ENCODE results near the gene NSD1. TPM values are rescaled to one million over a fixed set of nuclear protein-coding genes. Genes with fewer than 3 reads are reported as not detected.

The NSD1 gene
- total and polyA plus RNA-seq, 9 of the 15 experiments (the other 6 are each of a cell fraction or from before 2014, with no cell fraction given): 3.8 to 51.0 (median 24.7) TPM

- TF ChIP-seq E2F6 (IDR thresholded peaks at IDR 0.05; ENCODE audit: borderline replicate concordance in 1 of 2, extremely low read depth in 1 of 2, insufficient read depth in 1 of 2, insufficient read length in 1 of 2, low read depth in 1 of 2, low read length in 1 of 2, poor library complexity in 1 of 2, severe bottlenecking in 1 of 2) (peak; percentile 36), ATF1 (CRISPR knock-in tag; IDR thresholded peaks at IDR 0.05) (no peak), ATF1 (tag; IDR thresholded peaks at IDR 0.05) (peak; percentile 45; the same call in 1 of the 2 replicates), AFF4 (CRISPR knock-in tag; IDR thresholded peaks at IDR 0.05) (no peak), PHF8 (IDR thresholded peaks at IDR 0.05; ENCODE audit: borderline replicate concordance, low read length) (peak; percentile 76), E2F4 (CRISPR knock-in tag; IDR thresholded peaks at IDR 0.05; ENCODE audit: low read depth) (peak; percentile 22; the same call in 1 of the 2 replicates), GTF2A2 (tag; IDR thresholded peaks at IDR 0.05) (0 out of 2 replicates have a peak, but pooled peaks have one; percentile 30), PRPF4 (IDR thresholded peaks at IDR 0.05; ENCODE audit: insufficient read depth, low read depth, low read length, poor library complexity, severe bottlenecking) (peak; percentile 45), FIP1L1 (IDR thresholded peaks at IDR 0.05; ENCODE audit: low read depth, low read length, poor library complexity, severe bottlenecking) (peak; percentile 43), POLR2H (tag; IDR thresholded peaks at IDR 0.05; ENCODE audit: low read depth) (peak; percentile 11; the same call in 1 of the 2 replicates), ID3 (CRISPR knock-in tag; IDR thresholded peaks at IDR 0.05) (no peak), ID3 (tag; IDR thresholded peaks at IDR 0.05) (0 out of 2 replicates have a peak, but pooled peaks have one; percentile 68), NR4A1 (CRISPR knock-in tag; IDR thresholded peaks at IDR 0.05) (no peak), NR4A1 (tag; IDR thresholded peaks at IDR 0.05) (peak; percentile 48; the same call in 1 of the 2 replicates), PML (IDR thresholded peaks at IDR 0.05; ENCODE audit: low read length) (0 out of 2 replicates have a peak, but pooled peaks have one; percentile 23), ZBTB34 (CRISPR knock-in tag; IDR thresholded peaks at IDR 0.05) (0 out of 2 replicates have a peak, but pooled peaks have one; percentile 26), ZNF507 (tag; conservative IDR thresholded peaks at IDR 0.05) (no peak)
These were observed 502 bp downstream of the NSD1 start (continued) for GRCh38 chr5:177133853-177134696.

Measured in K562 (cell line).